ENCODE results near the gene HHAT.

GRCh38 chr1:210489491-210489890, 160.8 kb downstream of the HHAT start:
- TF ChIP-seq, protein P1, sequence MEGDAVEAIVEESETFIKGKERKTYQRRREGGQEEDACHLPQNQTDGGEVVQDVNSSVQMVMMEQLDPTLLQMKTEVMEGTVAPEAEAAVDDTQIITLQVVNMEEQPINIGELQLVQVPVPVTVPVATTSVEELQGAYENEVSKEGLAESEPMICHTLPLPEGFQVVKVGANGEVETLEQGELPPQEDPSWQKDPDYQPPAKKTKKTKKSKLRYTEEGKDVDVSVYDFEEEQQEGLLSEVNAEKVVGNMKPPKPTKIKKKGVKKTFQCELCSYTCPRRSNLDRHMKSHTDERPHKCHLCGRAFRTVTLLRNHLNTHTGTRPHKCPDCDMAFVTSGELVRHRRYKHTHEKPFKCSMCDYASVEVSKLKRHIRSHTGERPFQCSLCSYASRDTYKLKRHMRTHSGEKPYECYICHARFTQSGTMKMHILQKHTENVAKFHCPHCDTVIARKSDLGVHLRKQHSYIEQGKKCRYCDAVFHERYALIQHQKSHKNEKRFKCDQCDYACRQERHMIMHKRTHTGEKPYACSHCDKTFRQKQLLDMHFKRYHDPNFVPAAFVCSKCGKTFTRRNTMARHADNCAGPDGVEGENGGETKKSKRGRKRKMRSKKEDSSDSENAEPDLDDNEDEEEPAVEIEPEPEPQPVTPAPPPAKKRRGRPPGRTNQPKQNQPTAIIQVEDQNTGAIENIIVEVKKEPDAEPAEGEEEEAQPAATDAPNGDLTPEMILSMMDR (optimal IDR thresholded peaks at IDR 0.05 in 1 of 3, IDR thresholded peaks at IDR 0.05 in 1 of 3, conservative IDR thresholded peaks at IDR 0.05 in 1 of 3; ENCODE audit: extremely low read depth in 1 of 3, insufficient read depth in 2 of 3, low read length in 3 of 3): no peak
- TF ChIP-seq EZH2 (IDR thresholded peaks at IDR 0.05; ENCODE audit: low read length): no peak
